Measurements from ENCODE around the gene GEMIN8. TPM values are rescaled to one million over a fixed set of nuclear protein-coding genes. Genes with fewer than 3 reads are reported as not detected.

The GEMIN8 gene
- total and polyA plus RNA-seq, 2 donors (not counting 1 experiment from before 2014, with no cell fraction given), result 20.6 to 26.1 TPM

- Histone ChIP-seq H3K4me2 (replicated peaks; ENCODE audit: low read depth, low read length, poor library complexity, severe bottlenecking) (no peak overlapping the region), H3K4me1 (ENCODE audit: control insufficient read depth in 2 of 2, insufficient read depth in 2 of 2, low read length in 2 of 2) (no peaks in the 10 kb centered on the region), H3K27me3 (replicated peaks in 1 of 4; ENCODE audit: control extremely low read depth in 1 of 4, control insufficient read depth in 3 of 4, insufficient read depth in 4 of 4, low read length in 3 of 4) (no peaks in the 10 kb centered on the region), H3K27ac (ENCODE audit: low read length in 2 of 2) (no peak overlapping the region), H4K20me1 (ENCODE audit: control insufficient read depth, insufficient read depth, low read length, poor library complexity, severe bottlenecking) (no peaks in the 10 kb centered on the region), H3K9ac (ENCODE audit: low read length) (no peak overlapping the region), H2AFZ (ENCODE audit: insufficient read depth, low read depth, low read length, poor library complexity, severe bottlenecking) (no peak overlapping the region), H3K9me3 (ENCODE audit: control extremely low read depth in 1 of 3, control insufficient read depth in 2 of 3, insufficient read depth in 1 of 3, low read length in 2 of 3) (no peaks in the 10 kb centered on the region), H3K4me3 (ENCODE audit: control extremely low read depth in 1 of 5, extremely low read depth in 1 of 5, insufficient read depth in 1 of 5, low read depth in 2 of 5, low read length in 4 of 5) (no peak overlapping the region), H3K79me2 (ENCODE audit: control insufficient read depth, insufficient read depth, low read length) (no peaks in the 10 kb centered on the region), H3K36me3 (replicated peaks in 1 of 2; ENCODE audit: control extremely low read depth in 1 of 2, control insufficient read depth in 1 of 2, extremely low read depth in 1 of 2, insufficient read depth in 2 of 2, low read length in 1 of 2) (peaks cover 0 to 8% of the 10 kb centered on the region in 2 experiments)
- Mint-ChIP-seq H3K9me3 (ENCODE audit: insufficient read depth) (no peaks in the 10 kb centered on the region), H3K4me3 (no peak overlapping the region), H3K4me1 (no peaks in the 10 kb centered on the region), H3K27me3 (no peaks in the 10 kb centered on the region), H3K27ac (no peak overlapping the region)
- TF ChIP-seq EZH2 (IDR thresholded peaks at IDR 0.05; ENCODE audit: borderline replicate concordance, insufficient read depth, low read depth, low read length, poor library complexity, severe bottlenecking) (no peak), CTCF (IDR thresholded peaks at IDR 0.05) (no peak)
- intact Hi-C loops (cut with micrococcal nuclease), result no loop called here
- WGBS (ENCODE audit: insufficient coverage), result 100% methylated on average over 2 of the region's 10 CpGs
- CTCF ChIA-PET, result no interaction called here
- no peak for DNase-seq
- ATAC-seq (ENCODE audit: low read depth), result no peak
- POLR2A ChIA-PET, result no interaction called here
Measured at GRCh38 chrX:14006540-14006939, 23.2 kb downstream of the GEMIN8 start.

GRCh38 chrX:14003876-14004425 lies 25.7 kb downstream of the GEMIN8 start:
- ChIA-PET POLR2A (no interaction called here), CTCF (no interaction called here)
- H3K27ac Mint-ChIP-seq, result no peak overlapping the region
- Histone ChIP-seq H3K4me1 (ENCODE audit: control insufficient read depth in 2 of 2, insufficient read depth in 2 of 2, low read length in 2 of 2) (no peaks in the 10 kb centered on the region), H3K9me3 (ENCODE audit: control extremely low read depth in 1 of 3, control insufficient read depth in 2 of 3, insufficient read depth in 1 of 3, low read length in 2 of 3) (no peaks in the 10 kb centered on the region), H3K4me2 (replicated peaks; ENCODE audit: low read depth, low read length, poor library complexity, severe bottlenecking) (no peak overlapping the region), H3K4me3 (ENCODE audit: control extremely low read depth in 1 of 5, extremely low read depth in 1 of 5, insufficient read depth in 1 of 5, low read depth in 2 of 5, low read length in 4 of 5) (no peak overlapping the region), H3K27ac (ENCODE audit: low read length in 2 of 2) (no peak overlapping the region), H3K36me3 (replicated peaks in 1 of 2; ENCODE audit: control extremely low read depth in 1 of 2, control insufficient read depth in 1 of 2, extremely low read depth in 1 of 2, insufficient read depth in 2 of 2, low read length in 1 of 2) (peaks cover 0 to 8% of the 10 kb centered on the region in 2 experiments), H2AFZ (ENCODE audit: insufficient read depth, low read depth, low read length, poor library complexity, severe bottlenecking) (no peak overlapping the region), H3K79me2 (ENCODE audit: control insufficient read depth, insufficient read depth, low read length) (no peaks in the 10 kb centered on the region), H4K20me1 (ENCODE audit: control insufficient read depth, insufficient read depth, low read length, poor library complexity, severe bottlenecking) (no peaks in the 10 kb centered on the region), H3K9ac (ENCODE audit: low read length) (no peak overlapping the region), H3K27me3 (replicated peaks in 1 of 4; ENCODE audit: control extremely low read depth in 1 of 4, control insufficient read depth in 3 of 4, insufficient read depth in 4 of 4, low read length in 3 of 4) (no peaks in the 10 kb centered on the region)
- H3K27me3 Mint-ChIP-seq, result no peaks in the 10 kb centered on the region
- no CpG with 5 or more reads among the region's 2 CpGs for WGBS (ENCODE audit: insufficient coverage)
- no peaks in the 10 kb centered on the region for H3K9me3 Mint-ChIP-seq (ENCODE audit: insufficient read depth)
- no peak for TF ChIP-seq CTCF (IDR thresholded peaks at IDR 0.05)
- TF ChIP-seq EZH2 (IDR thresholded peaks at IDR 0.05; ENCODE audit: borderline replicate concordance, insufficient read depth, low read depth, low read length, poor library complexity, severe bottlenecking), result no peak
- ATAC-seq (ENCODE audit: low read depth) (no peak), DNase-seq (no peak)
- H3K4me3 Mint-ChIP-seq, result no peak overlapping the region
- intact Hi-C loops (cut with micrococcal nuclease), result no loop called here
- H3K4me1 Mint-ChIP-seq, result no peaks in the 10 kb centered on the region
